A549 (cell line): ENCODE measurements around the gene RIN3. TPM values are rescaled to one million over a fixed set of nuclear protein-coding genes. Genes with fewer than 3 reads are reported as not detected.

Experiments
- ATAC-seq, 2 experiments: fragments of 200-7000 bp in 1 of 2; fragments of >200 bp in 1 of 2; cut with Nextera tagmentation in 1 of 2; cut with Tn5 transposase in 1 of 2; 3 replicates each; pipeline versions ENCODE4 v1.8.0 to v1.9.1; 2018 to 2020; ENCODE audit warnings: mild to moderate bottlenecking in 1 of 2, moderate library complexity in 1 of 2
- CTCF ChIA-PET: fragments of 300-600 bp; sonication (Branson Sonifier 250); formaldehyde crosslinking; extraction: SDS; loops from one replicate; lab custom pipeline; 2021; ENCODE audit warnings: antibody characterized with exemption, inconsistent platforms; lab: Yijun Ruan, JAX
- POLR2A ChIA-PET: fragments of 350-600 bp; formaldehyde crosslinking; extraction: SDS; loops from one replicate; lab custom pipeline; 2021; ENCODE audit warnings: antibody characterized with exemption, inconsistent platforms; lab: Yijun Ruan, JAX
- DNase-seq, 2 experiments: peaks; one replicate each; pipeline versions ENCODE4 v3.0.0 to v3.0.0-alpha.2; 2011 to 2016; ENCODE audit warnings: low read depth in 1 of 2, low spot score in 1 of 2
- FAIRE-seq: peaks from 2 replicates; lab custom pipeline; 2011; peaks lifted over from hg19 to GRCh38; lab: Jason Lieb, UNC
- H3K27ac ChIP-seq, 2 experiments: fragments of >200 bp; sonication (Bioruptor Twin); formaldehyde crosslinking; 3 replicates each; pipeline ENCODE4 v1.5.1; 2016 to 2017
- H3K4me1 ChIP-seq: fragments of >200 bp; sonication (Bioruptor Twin); formaldehyde crosslinking; 3 replicates; pipeline ENCODE4 v1.6.1; 2016
- H3K4me2 ChIP-seq: fragments of >200 bp; sonication (Bioruptor Twin); formaldehyde crosslinking; 3 replicates; pipeline ENCODE4 v1.6.1; 2016
- H3K4me3 ChIP-seq: fragments of >200 bp; sonication (Bioruptor Twin); formaldehyde crosslinking; 3 replicates; pipeline ENCODE4 v1.5.1; 2016
- H3K9me3 ChIP-seq: fragments of >200 bp; sonication (Bioruptor Twin); formaldehyde crosslinking; 3 replicates; pipeline ENCODE4 v1.6.1; 2016
- ATOH8 ChIP-seq: fragments of 250-450 bp; sonication (Bioruptor Pico); IDR thresholded peaks from 2 replicates; pipeline ENCODE4 v1.5.0; 2020; ENCODE audit warnings: low read depth, mild to moderate bottlenecking, moderate library complexity
- BCL3 ChIP-seq: fragments of >200 bp; sonication (Bioruptor Twin); formaldehyde crosslinking; IDR thresholded peaks from 3 replicates; pipeline ENCODE4 v1.6.1; 2016
- BHLHE40 ChIP-seq: IDR thresholded peaks from 2 replicates; pipeline ENCODE4 v1.6.1; 2012; ENCODE audit warnings: low read depth, low read length, inconsistent platforms
- CBX2 ChIP-seq: fragments of 200-600 bp; sonication (generic); IDR thresholded peaks from 2 replicates; pipeline ENCODE4 v1.6.1; 2016; ENCODE audit warnings: low read depth, mild to moderate bottlenecking, borderline replicate concordance
- CEBPB ChIP-seq, 2 experiments: fragments of >200 bp in 1 of 2; sonication (Bioruptor Twin) in 1 of 2; formaldehyde crosslinking in 1 of 2; IDR thresholded peaks; 2 replicates each; pipeline ENCODE4 v1.6.1; 2012 to 2016
- CHD4 ChIP-seq: fragments of 200-600 bp; sonication (generic); IDR thresholded peaks from 2 replicates; pipeline ENCODE4 v1.6.1; 2016; ENCODE audit warnings: antibody characterized with exemption, mild to moderate bottlenecking, borderline replicate concordance
- EHMT2 ChIP-seq: fragments of 200-600 bp; sonication (generic); IDR thresholded peaks from 2 replicates; pipeline ENCODE4 v1.6.1; 2016; ENCODE audit warnings: antibody characterized with exemption, low read depth, mild to moderate bottlenecking, moderate library complexity
- ELK1 ChIP-seq: fragments of 150-350 bp; IDR thresholded peaks from 2 replicates; pipeline ENCODE4 v1.6.1; 2014; ENCODE audit warnings: low read depth, mild to moderate bottlenecking, low read length
- EP300 ChIP-seq, 2 experiments: fragments of >200 bp; sonication (Bioruptor Twin); formaldehyde crosslinking; IDR thresholded peaks; 2 replicates in 1 of 2; 3 replicates in 1 of 2; pipeline ENCODE4 v1.6.1; 2016 to 2017
- ESRRA ChIP-seq: fragments of 150-350 bp; IDR thresholded peaks from 2 replicates; pipeline ENCODE4 v1.6.1; 2014; ENCODE audit warnings: mild to moderate bottlenecking, low read length, borderline replicate concordance
- FOSL2 ChIP-seq, 2 experiments: fragments of 450-650 bp in 1 of 2; fragments of >200 bp in 1 of 2; sonication (Bioruptor Twin) in 1 of 2; formaldehyde crosslinking; IDR thresholded peaks; 2 replicates each; pipeline versions ENCODE4 v1.5.0 to v1.6.1; 2016 to 2020; ENCODE audit warnings: mild to moderate bottlenecking in 1 of 2, moderate library complexity in 1 of 2
- FOXS1 ChIP-seq: fragments of 250-450 bp; sonication (Bioruptor Pico); IDR thresholded peaks from 2 replicates; pipeline ENCODE4 v1.5.0; 2020; ENCODE audit warnings: mild to moderate bottlenecking, moderate library complexity
- GATA3 ChIP-seq: IDR thresholded peaks from 2 replicates; pipeline ENCODE4 v1.6.1; 2012; ENCODE audit warnings: borderline replicate concordance
- HDAC2 ChIP-seq: fragments of 200-600 bp; sonication (generic); IDR thresholded peaks from 2 replicates; pipeline ENCODE4 v1.6.1; 2016
- HEYL ChIP-seq: fragments of 250-450 bp; sonication (Bioruptor Pico); IDR thresholded peaks from 2 replicates; pipeline ENCODE4 v1.8.0; 2021; ENCODE audit warnings: mild to moderate bottlenecking, moderate library complexity
- HMGXB4 ChIP-seq: fragments of 250-450 bp; sonication (Bioruptor Pico); IDR thresholded peaks from 2 replicates; pipeline ENCODE4 v1.5.0; 2021; ENCODE audit warnings: mild to moderate bottlenecking, moderate library complexity, borderline replicate concordance
- HOXB5 ChIP-seq: fragments of 250-450 bp; sonication (Bioruptor Pico); IDR thresholded peaks from 2 replicates; pipeline ENCODE4 v1.5.0; 2020; ENCODE audit warnings: mild to moderate bottlenecking, moderate library complexity
- JUN ChIP-seq, 2 experiments: fragments of >200 bp; sonication (Bioruptor Twin); formaldehyde crosslinking; IDR thresholded peaks; 2 replicates in 1 of 2; 3 replicates in 1 of 2; pipeline ENCODE4 v1.6.1; 2016 to 2017
- KDM1A ChIP-seq: fragments of 200-600 bp; sonication (generic); IDR thresholded peaks from 2 replicates; pipeline ENCODE4 v1.6.1; 2016; ENCODE audit warnings: low read depth, mild to moderate bottlenecking
- KDM5A ChIP-seq: fragments of 200-600 bp; sonication (generic); IDR thresholded peaks from 2 replicates; pipeline ENCODE4 v1.6.1; 2016; ENCODE audit warnings: antibody characterized with exemption, mild to moderate bottlenecking
- MAX ChIP-seq: IDR thresholded peaks from 2 replicates; pipeline ENCODE4 v1.6.1; 2012
- MAZ ChIP-seq: fragments of 150-350 bp; IDR thresholded peaks from 2 replicates; pipeline ENCODE4 v1.6.1; 2014; ENCODE audit warnings: antibody characterized with exemption, low read depth, low read length, borderline replicate concordance
- NFE2L2 ChIP-seq: fragments of 150-350 bp; conservative IDR thresholded peaks from 2 replicates; pipeline ENCODE4 v1.6.1; 2014; ENCODE audit warnings: low read length
- NPAS2 ChIP-seq: fragments of 250-450 bp; sonication (Bioruptor Pico); IDR thresholded peaks from 2 replicates; pipeline ENCODE4 v1.8.0; 2022; ENCODE audit warnings: mild to moderate bottlenecking, moderate library complexity, borderline replicate concordance
- PBX3 ChIP-seq: IDR thresholded peaks from 2 replicates; pipeline ENCODE4 v1.6.1; 2012
- PHF8 ChIP-seq: fragments of 200-600 bp; sonication (generic); IDR thresholded peaks from 2 replicates; pipeline ENCODE4 v1.6.1; 2016; ENCODE audit warnings: low read depth, mild to moderate bottlenecking, antibody characterized with exemption, moderate library complexity, borderline replicate concordance
- POLR2A ChIP-seq: IDR thresholded peaks from 2 replicates; pipeline ENCODE4 v1.6.1; 2012; ENCODE audit warnings: mild to moderate bottlenecking, low read length
- POLR2AphosphoS2 ChIP-seq: conservative IDR thresholded peaks from 2 replicates; pipeline ENCODE4 v1.6.1; 2012; ENCODE audit warnings: low read length, improper control_type of control experiment, inconsistent platforms
- RARB ChIP-seq: fragments of 250-450 bp; sonication (Bioruptor Pico); IDR thresholded peaks from 2 replicates; pipeline ENCODE4 v1.8.0; 2021; ENCODE audit warnings: mild to moderate bottlenecking, moderate library complexity
- RNF2 ChIP-seq: fragments of 200-600 bp; sonication (generic); IDR thresholded peaks from 2 replicates; pipeline ENCODE4 v1.6.1; 2016; ENCODE audit warnings: low read depth, mild to moderate bottlenecking, antibody characterized with exemption, moderate library complexity, borderline replicate concordance
- TFCP2L1 ChIP-seq: fragments of 250-450 bp; sonication (Bioruptor Pico); IDR thresholded peaks from 2 replicates; pipeline ENCODE4 v1.5.0; 2021; ENCODE audit warnings: mild to moderate bottlenecking
- ZNF302 ChIP-seq: fragments of 250-450 bp; sonication (Bioruptor Pico); IDR thresholded peaks from 2 replicates; pipeline ENCODE4 v1.9.0; 2021; ENCODE audit warnings: inconsistent platforms, mild to moderate bottlenecking, moderate library complexity
- WGBS: methylation state at CpG from one replicate; pipeline ENCODE4 v1.1.6; 2017; ENCODE audit errors: missing lambda C conversion rate; 5-methylcytosine and 5-hydroxymethylcytosine counted together
- polyA plus RNA-seq, 4 experiments: library from polyadenylated mRNA; depleted of rRNA in 3 of 4; stranded (reverse); fragments of >200 nt; fragmentation: RNase III in 1 of 4; extraction: RNeasy Plus Mini Kit Qiagen cat#74134 plus additional on column Dnase treatment in 1 of 4; gene quantifications; 2 replicates in 3 of 4; 3 replicates in 1 of 4; pipeline ENCODE4 v1.2.3, GENCODE V29; 2011 to 2017

RIN3 gene
- polyA plus RNA-seq, 2 of the 4 experiments (the other 2 are of a cell fraction), result 5.6 to 14.5 TPM

- no peak for DNase-seq
- 88% methylated on average over 3 of the region's 3 CpGs for WGBS
- ChIA-PET CTCF (no interaction called here), POLR2A (no interaction called here)
- TF ChIP-seq EP300 (IDR thresholded peaks at IDR 0.05) (no peak), TFCP2L1 (no peak), RARB (CRISPR knock-in tag) (no peak), PHF8 (no peak), ESRRA (no peak), ELK1 (no peak), KDM5A (no peak), ZNF302 (CRISPR knock-in tag) (no peak), BHLHE40 (no peak), CBX2 (no peak), MAX (no peak), NFE2L2 (no peak), CEBPB (IDR thresholded peaks at IDR 0.05) (no peak), ATOH8 (no peak), KDM1A (no peak), FOSL2 (IDR thresholded peaks at IDR 0.05) (no peak), FOSL2 (CRISPR knock-in tag; IDR thresholded peaks at IDR 0.05) (no peak)
- Histone ChIP-seq H3K9me3 (peaks cover 12% of the 10 kb centered on the region), H3K4me1 (peaks cover 40% of the 10 kb centered on the region), H3K4me2 (0 out of 3 replicates have a peak overlapping the region, but pooled peaks have one; percentile 4), H3K27ac (peak overlapping the region; percentile 28 to 71; a peak in 5 of 6 replicates), H3K4me3 (no peak overlapping the region)
- no peak for ATAC-seq
- FAIRE-seq, result no peak
These were observed 93.7 kb downstream of the RIN3 start for GRCh38 chr14:92607251-92607650.

- Histone ChIP-seq H3K27ac (peak overlapping the region; percentile 54 to 71), H3K4me1 (peaks cover 40% of the 10 kb centered on the region), H3K4me3 (no peak overlapping the region), H3K9me3 (peaks cover 12% of the 10 kb centered on the region), H3K4me2 (peak overlapping the region; percentile 36; the same call in 2 of the 3 replicates)
- WGBS, result 62% methylated on average over 5 of the region's 5 CpGs
- ChIA-PET CTCF (interaction anchor here (1.1 kb wide), 2 partner anchors 67 to 74 kb away, joined by 3 to 4 read pairs; no protein-coding TSS in a partner anchor), POLR2A (no interaction called here)
- ATAC-seq, result peak; percentile 44 to 53; a peak in 4 of 6 replicates
- peak in 1 of 2 experiments; percentile 79 for DNase-seq
- no peak for FAIRE-seq
- TF ChIP-seq POLR2A (no peak), FOXS1 (CRISPR knock-in tag) (no peak), POLR2AphosphoS2 (no peak), HEYL (no peak), BCL3 (no peak), PHF8 (no peak), EP300 (IDR thresholded peaks at IDR 0.05) (peak in 1 of 2 experiments; percentile 41; a peak in 1 of 5 replicates), NPAS2 (no peak), GATA3 (peak; percentile 13; the same call in 1 of the 2 replicates), HDAC2 (no peak), JUN (IDR thresholded peaks at IDR 0.05) (peak; percentile 12 to 54; a peak in 1 of 5 replicates), EHMT2 (no peak), ESRRA (no peak), CHD4 (no peak), FOSL2 (IDR thresholded peaks at IDR 0.05) (peak; percentile 48), FOSL2 (CRISPR knock-in tag; IDR thresholded peaks at IDR 0.05) (peak; percentile 30; the same call in 1 of the 2 replicates), RNF2 (no peak), MAZ (no peak), HMGXB4 (CRISPR knock-in tag) (no peak), HOXB5 (CRISPR knock-in tag) (no peak), PBX3 (no peak), TFCP2L1 (no peak)
These were observed 94.3 kb downstream of the RIN3 start for GRCh38 chr14:92607702-92608429.
